Transverse colon (tissue), 4 donors: ENCODE results near the gene KIF18A.

Source experiments
- CTCF ChIP-seq, 5 experiments: fragments of 200-600 bp in 3 of 5; fragments of 450-650 bp in 2 of 5; sonication (generic) in 3 of 5; IDR thresholded peaks; 1 replicate in 2 of 5; 2 replicates in 3 of 5; pipeline ENCODE4 v1.5.1; 2016 to 2017; ENCODE audit warnings: antibody characterized with exemption in 5 of 5, inconsistent platforms in 3 of 5, mild to moderate bottlenecking in 2 of 5, moderate library complexity in 1 of 5
- EP300 ChIP-seq: sonication (generic); formaldehyde crosslinking; IDR thresholded peaks from one replicate; pipeline ENCODE4 v1.6.1; 2017; ENCODE audit warnings: antibody characterized with exemption, low read depth
- POLR2A ChIP-seq: fragments of 450-650 bp; IDR thresholded peaks from one replicate; pipeline ENCODE4 v1.6.1; 2016; ENCODE audit warnings: antibody characterized with exemption, mild to moderate bottlenecking, moderate library complexity
- POLR2AphosphoS5 ChIP-seq, 3 donors: sonication (generic); formaldehyde crosslinking; IDR thresholded peaks; one replicate each; pipeline ENCODE4 v1.6.1; 2016; ENCODE audit warnings: antibody characterized with exemption in 3 of 3

- TF ChIP-seq POLR2A (no peak), CTCF (IDR thresholded peaks at IDR 0.05) (no peak), EP300 (no peak), POLR2AphosphoS5 (IDR thresholded peaks at IDR 0.05) (no peak)
Observed at GRCh38 chr11:28110821-28111200, 2.9 kb upstream of the KIF18A start.
